Nephron progenitor cell (in vitro differentiated cells): Measurements from ENCODE around the gene ABCC6.
"Not testable (repeated sequence)": the region's sequence is repeated elsewhere in the genome, so short reads cannot be mapped to it uniquely, and the experiment has no call there.

Experiments used
- DNase-seq: peaks from one replicate; pipeline ENCODE4 v3.0.0; 2021
- H3K27ac Mint-ChIP-seq: 2 replicates; pipeline ENCODE4 v1.8.0; 2021; ENCODE audit warnings: mild to moderate bottlenecking, moderate library complexity, mixed read lengths
- H3K27me3 Mint-ChIP-seq: 2 replicates; pipeline ENCODE4 v1.8.0; 2021; ENCODE audit warnings: mild to moderate bottlenecking, low read depth, mixed read lengths; ENCODE audit not compliant: poor library complexity
- H3K36me3 Mint-ChIP-seq: 2 replicates; pipeline ENCODE4 v1.8.0; 2021; ENCODE audit warnings: low read depth, mixed read lengths
- H3K4me1 Mint-ChIP-seq: 2 replicates; pipeline ENCODE4 v1.8.0; 2021; ENCODE audit warnings: mixed read lengths
- H3K4me3 Mint-ChIP-seq: 2 replicates; pipeline ENCODE4 v1.8.0; 2021; ENCODE audit warnings: mild to moderate bottlenecking, moderate library complexity, mixed read lengths
- H3K9me3 Mint-ChIP-seq: 2 replicates; pipeline ENCODE4 v1.8.0; 2021; ENCODE audit warnings: mild to moderate bottlenecking, moderate library complexity, mixed read lengths
- CTCF ChIP-seq: fragments of 200-600 bp; sonication (generic); IDR thresholded peaks from 2 replicates; pipeline ENCODE4 v1.5.0; 2021; ENCODE audit warnings: antibody characterized with exemption

ABCC6 gene

GRCh38 chr16:16188827-16189226, 34.5 kb downstream of the ABCC6 start:
- Mint-ChIP-seq H3K4me1 (peaks cover 22% of the 10 kb centered on the region), H3K27ac (no peak overlapping the region), H3K27me3 (no peaks in the 10 kb centered on the region), H3K36me3 (no peaks in the 10 kb centered on the region), H3K4me3 (no peak overlapping the region), H3K9me3 (no peaks in the 10 kb centered on the region)
- no peak for DNase-seq
- TF ChIP-seq CTCF, result no peak

GRCh38 chr16:16186820-16187219, 36.5 kb downstream of the ABCC6 start:
- Mint-ChIP-seq H3K27ac (no peak overlapping the region), H3K36me3 (no peaks in the 10 kb centered on the region), H3K4me3 (no peak overlapping the region), H3K27me3 (no peaks in the 10 kb centered on the region), H3K9me3 (no peaks in the 10 kb centered on the region), H3K4me1 (peaks cover 22% of the 10 kb centered on the region)
- no peak for TF ChIP-seq CTCF
- no peak for DNase-seq

DNA sequence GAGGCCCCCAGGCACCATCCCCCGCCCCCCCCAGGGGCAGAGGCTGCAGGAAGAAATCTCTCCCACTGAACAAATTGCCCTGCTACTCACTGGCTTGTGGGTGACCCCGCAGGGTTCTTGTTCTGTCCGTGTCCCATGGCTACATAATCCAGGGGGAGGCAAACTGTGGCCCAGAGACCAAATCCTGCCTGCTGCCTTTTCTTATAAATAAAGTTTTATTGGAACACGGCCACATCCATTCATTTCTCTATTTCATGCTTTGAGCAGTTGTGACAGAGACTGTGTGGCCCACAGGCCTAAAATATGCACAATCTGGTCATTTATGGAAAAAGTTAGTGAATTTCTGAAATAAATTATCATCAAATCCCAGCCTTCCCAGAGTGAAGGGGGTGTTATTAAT, 38.2 kb downstream of the ABCC6 start:
- H3K4me1 Mint-ChIP-seq, result peaks cover 28% of the 10 kb centered on the region
- no peak overlapping the region for H3K4me3 Mint-ChIP-seq
- TF ChIP-seq CTCF, result no peak
- peaks cover 3% of the 10 kb centered on the region for H3K9me3 Mint-ChIP-seq
- H3K27ac Mint-ChIP-seq, result no peak overlapping the region
- peaks cover 4% of the 10 kb centered on the region for H3K36me3 Mint-ChIP-seq
- H3K27me3 Mint-ChIP-seq, result no peaks in the 10 kb centered on the region
- DNase-seq, result no peak

GRCh38 chr16:16184594-16184993, 38.7 kb downstream of the ABCC6 start:
- Mint-ChIP-seq H3K9me3 (peaks cover 8% of the 10 kb centered on the region), H3K4me1 (peaks cover 28% of the 10 kb centered on the region), H3K4me3 (no peak overlapping the region), H3K27me3 (no peaks in the 10 kb centered on the region), H3K36me3 (peaks cover 7% of the 10 kb centered on the region), H3K27ac (no peak overlapping the region)
- TF ChIP-seq CTCF, result no peak
- DNase-seq, result no peak

DNA sequence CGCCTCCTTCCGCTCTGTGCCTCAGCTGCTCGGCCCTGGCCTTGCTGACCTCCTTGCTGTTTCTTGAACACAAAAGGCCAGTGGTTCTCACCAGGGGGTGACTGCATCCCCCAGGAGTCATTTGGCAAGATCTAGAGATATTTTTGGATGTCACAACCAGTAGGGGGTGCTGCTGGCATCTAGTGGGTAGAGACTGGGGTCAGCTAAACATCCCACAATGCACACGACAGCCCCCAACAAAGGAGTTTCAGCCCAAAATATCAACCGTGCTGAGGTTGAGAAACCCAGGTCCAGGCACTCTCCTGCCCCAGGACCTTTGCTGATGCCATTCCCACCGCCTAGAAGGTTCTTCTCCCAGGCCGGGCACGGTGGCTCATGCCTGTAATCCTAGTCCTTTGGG, 39.7 kb downstream of the ABCC6 start:
- Mint-ChIP-seq H3K4me1 (peaks cover 28% of the 10 kb centered on the region), H3K9me3 (peaks cover 14% of the 10 kb centered on the region), H3K36me3 (peaks cover 14% of the 10 kb centered on the region), H3K27me3 (no peaks in the 10 kb centered on the region), H3K4me3 (no peak overlapping the region), H3K27ac (no peak overlapping the region)
- no peak for TF ChIP-seq CTCF
- no peak for DNase-seq

DNA sequence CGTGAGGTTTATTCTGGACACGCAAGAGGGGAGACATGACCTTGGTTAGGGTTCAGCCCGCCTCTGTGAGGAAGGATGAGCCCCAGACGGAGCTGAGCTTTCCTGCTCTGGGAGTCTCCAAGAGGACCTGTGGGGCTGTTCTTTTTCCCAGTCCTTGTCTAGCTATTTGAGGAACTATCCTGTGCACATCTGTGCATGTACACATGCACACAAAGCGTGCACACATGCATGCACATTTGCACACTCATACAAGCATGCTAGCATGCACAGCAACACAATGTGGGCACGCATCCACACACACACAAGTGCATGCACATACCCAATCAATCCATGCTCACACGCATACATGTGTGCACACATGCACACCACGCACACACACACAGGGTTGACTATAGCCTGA, 40.4 kb downstream of the ABCC6 start:
- Mint-ChIP-seq H3K27me3 (no peaks in the 10 kb centered on the region), H3K4me1 (peaks cover 28% of the 10 kb centered on the region), H3K36me3 (peaks cover 18% of the 10 kb centered on the region), H3K9me3 (peaks cover 18% of the 10 kb centered on the region), H3K4me3 (no peak overlapping the region), H3K27ac (no peak overlapping the region)
- TF ChIP-seq CTCF, result no peak
- DNase-seq, result no peak

- DNase-seq, H3K27ac Mint-ChIP-seq, H3K27me3 Mint-ChIP-seq, H3K4me3 Mint-ChIP-seq: not testable (repeated sequence)
- Mint-ChIP-seq H3K9me3 (peaks cover 21% of the 10 kb centered on the region), H3K36me3 (peaks cover 22% of the 10 kb centered on the region), H3K4me1 (peaks cover 28% of the 10 kb centered on the region)
Measured at GRCh38 chr16:16181748-16182147, 41.5 kb downstream of the ABCC6 start.
